GM12864 (cell line): ENCODE results near the gene SUV39H1.
"Not testable (repeated sequence)": the region's sequence is repeated elsewhere in the genome, so short reads cannot be mapped to it uniquely, and the experiment has no call there.

ENCODE experiments used
- DNase-seq: peaks from one replicate; pipeline ENCODE4 v3.0.0-alpha.2; 2011; ENCODE audit warnings: low read depth
- H3K4me3 ChIP-seq: 2 replicates; pipeline ENCODE4 v1.5.1; 2011; ENCODE audit warnings: mild to moderate bottlenecking, low read depth, low read length, control low read depth
- TF ChIP-seq, protein P1 (sequence below): IDR thresholded peaks from 2 replicates; pipeline ENCODE4 v1.5.1; 2011; ENCODE audit warnings: low read depth, mild to moderate bottlenecking, moderate library complexity, low read length, control low read depth, inconsistent platforms; ENCODE audit errors: missing control alignments

Gene SUV39H1, protein sequence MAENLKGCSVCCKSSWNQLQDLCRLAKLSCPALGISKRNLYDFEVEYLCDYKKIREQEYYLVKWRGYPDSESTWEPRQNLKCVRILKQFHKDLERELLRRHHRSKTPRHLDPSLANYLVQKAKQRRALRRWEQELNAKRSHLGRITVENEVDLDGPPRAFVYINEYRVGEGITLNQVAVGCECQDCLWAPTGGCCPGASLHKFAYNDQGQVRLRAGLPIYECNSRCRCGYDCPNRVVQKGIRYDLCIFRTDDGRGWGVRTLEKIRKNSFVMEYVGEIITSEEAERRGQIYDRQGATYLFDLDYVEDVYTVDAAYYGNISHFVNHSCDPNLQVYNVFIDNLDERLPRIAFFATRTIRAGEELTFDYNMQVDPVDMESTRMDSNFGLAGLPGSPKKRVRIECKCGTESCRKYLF

DNA sequence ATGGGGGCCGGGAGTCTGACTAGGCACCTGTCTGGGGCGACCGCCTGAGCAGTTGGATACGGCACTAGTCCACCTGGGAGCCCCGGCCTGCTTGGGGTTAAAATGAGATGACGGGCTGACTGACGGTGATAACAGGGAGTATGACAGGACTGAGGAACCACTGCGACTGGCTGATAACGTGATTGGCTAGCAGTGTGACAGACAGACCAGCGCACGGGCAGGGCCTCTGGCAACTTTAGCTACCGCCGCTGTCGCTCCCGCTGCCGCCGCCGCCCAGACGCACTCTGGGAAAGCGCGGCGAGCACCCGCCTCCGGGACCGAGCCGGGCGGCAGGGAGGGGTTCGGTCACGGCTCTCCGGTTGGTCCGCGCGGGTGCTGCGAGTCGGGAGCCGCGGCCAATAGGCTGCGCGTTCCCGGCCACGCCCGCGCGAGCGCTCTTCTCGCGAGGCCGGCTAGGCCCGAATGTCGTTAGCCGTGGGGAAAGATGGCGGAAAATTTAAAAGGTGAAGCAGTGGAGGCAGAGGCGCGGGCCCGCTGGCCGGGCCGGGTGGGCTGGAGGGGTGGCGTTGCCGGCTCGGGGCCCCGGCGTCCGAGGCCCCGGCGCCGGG is at the start of gene SUV39H1:
Gene SUV39H1, plus strand, starts transcription at position 434 of the 608 bp plus-strand sequence. Its CDS starts 51 bp downstream, at position 485.
- H3K4me3 ChIP-seq: peak within 1 kb of the TSS; percentile 76
- peak; percentile 43 for DNase-seq
- TF ChIP-seq, protein P1, sequence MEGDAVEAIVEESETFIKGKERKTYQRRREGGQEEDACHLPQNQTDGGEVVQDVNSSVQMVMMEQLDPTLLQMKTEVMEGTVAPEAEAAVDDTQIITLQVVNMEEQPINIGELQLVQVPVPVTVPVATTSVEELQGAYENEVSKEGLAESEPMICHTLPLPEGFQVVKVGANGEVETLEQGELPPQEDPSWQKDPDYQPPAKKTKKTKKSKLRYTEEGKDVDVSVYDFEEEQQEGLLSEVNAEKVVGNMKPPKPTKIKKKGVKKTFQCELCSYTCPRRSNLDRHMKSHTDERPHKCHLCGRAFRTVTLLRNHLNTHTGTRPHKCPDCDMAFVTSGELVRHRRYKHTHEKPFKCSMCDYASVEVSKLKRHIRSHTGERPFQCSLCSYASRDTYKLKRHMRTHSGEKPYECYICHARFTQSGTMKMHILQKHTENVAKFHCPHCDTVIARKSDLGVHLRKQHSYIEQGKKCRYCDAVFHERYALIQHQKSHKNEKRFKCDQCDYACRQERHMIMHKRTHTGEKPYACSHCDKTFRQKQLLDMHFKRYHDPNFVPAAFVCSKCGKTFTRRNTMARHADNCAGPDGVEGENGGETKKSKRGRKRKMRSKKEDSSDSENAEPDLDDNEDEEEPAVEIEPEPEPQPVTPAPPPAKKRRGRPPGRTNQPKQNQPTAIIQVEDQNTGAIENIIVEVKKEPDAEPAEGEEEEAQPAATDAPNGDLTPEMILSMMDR: no peak

DNA sequence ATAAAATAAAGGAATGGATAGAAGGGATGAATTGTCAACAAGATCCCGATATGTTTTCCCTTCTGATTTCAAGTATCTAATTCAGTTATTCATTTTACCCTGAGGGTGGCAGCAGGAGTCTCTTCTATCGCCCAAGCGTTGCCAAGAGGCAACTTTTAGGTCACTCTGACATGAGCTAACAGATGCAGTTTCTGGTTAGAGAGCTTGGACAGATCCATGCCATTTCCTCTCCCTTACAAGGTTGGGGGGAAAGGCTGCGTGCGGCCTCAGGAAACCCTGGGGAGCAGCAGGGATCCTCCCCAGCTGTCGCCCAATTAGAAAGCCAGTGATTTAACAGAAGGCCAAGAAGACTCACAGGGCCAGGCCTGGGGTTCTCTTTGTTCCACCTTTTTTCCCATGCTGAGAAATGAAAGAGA is 48.2 kb upstream of the SUV39H1 start:
- peak; percentile 3 for DNase-seq
- no peak overlapping the region for H3K4me3 ChIP-seq
- TF ChIP-seq, protein P1: peak; percentile 27

DNA sequence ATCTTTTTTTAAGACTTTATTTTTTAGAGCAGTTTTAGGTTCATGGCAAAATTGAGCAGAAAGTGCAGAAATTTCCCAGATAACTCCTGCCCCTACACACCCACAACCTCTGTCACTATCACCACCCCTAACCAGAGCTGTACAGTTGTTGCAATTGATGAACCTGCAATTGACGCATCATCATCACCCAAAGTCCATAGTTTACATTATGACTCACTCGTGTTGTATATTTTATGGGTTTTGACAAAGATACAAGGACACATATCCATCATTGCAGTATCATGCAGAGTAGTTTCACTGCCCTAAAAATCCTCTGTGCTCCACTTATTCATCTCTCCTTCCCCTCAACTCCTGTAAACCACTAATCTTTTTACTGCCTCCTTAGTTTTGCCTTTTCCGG is 47.4 kb upstream of the SUV39H1 start:
- DNase-seq: no peak
- TF ChIP-seq, protein P1: no peak
- H3K4me3 ChIP-seq: no peak overlapping the region

DNA sequence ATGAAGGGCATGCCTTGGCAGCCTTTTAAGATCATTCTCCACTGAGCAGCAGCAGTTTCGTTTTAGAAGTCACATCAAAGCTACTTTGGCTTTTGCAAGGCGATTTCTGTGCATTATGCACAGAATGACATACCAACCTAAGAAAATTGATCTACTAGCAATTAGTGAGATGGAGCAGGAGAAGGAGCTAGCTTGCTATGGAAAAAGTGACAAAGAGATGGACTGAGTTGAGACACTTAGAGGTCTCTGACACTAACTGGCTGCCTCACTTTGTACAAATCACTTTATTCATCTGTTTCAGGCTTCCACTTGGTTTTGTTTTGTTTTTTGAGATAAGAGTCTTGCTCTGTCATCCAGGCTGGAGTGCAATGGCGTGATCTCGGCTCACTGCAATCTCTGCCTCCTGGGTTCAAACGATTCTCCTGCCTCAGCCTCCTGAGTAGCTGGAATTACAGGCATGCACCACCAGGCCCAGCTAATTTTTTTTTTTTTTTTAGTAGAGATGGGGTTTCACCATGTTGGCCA is 44.4 kb upstream of the SUV39H1 start:
- H3K4me3 ChIP-seq, DNase-seq: not testable (repeated sequence)

DNA sequence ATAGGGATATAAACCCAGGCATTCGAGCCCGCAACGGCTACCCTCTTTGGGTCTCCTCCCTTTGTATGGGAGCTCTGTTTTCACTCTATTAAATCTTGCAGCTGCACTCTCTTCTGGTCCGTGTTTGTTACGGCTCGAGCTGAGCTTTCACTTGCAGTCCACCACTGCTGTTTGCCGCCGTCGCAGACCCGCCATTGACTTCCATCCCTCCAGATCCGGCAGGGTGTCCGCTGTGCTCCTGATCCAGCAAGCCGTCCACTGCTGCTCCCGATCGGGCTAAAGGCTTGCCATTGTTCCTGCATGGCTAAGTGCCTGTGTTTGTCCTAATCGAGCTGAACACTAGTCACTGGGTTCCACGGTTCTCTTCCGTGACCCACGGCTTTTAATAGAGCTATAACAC is 41.8 kb upstream of the SUV39H1 start:
- DNase-seq, H3K4me3 ChIP-seq: not testable (repeated sequence)

DNA sequence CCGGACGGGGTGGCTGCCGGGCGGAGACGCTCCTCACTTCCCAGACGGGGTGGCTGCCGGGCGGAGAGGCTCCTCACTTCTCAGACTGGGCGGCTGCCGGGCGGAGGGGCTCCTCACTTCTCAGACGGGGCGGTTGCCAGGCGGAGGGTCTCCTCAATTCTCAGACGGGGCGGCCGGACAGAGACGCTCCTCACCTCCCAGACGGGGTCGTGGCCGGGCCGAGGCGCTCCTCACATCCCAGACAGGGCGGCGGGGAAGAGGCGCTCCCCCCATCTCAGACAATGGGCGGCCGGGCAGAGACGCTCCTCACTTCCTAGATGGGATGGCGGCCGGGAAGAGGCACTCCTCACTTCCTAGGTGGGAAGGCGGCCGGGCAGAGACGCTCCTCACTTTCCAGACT is 36.8 kb upstream of the SUV39H1 start:
- DNase-seq, H3K4me3 ChIP-seq: not testable (repeated sequence)

DNA sequence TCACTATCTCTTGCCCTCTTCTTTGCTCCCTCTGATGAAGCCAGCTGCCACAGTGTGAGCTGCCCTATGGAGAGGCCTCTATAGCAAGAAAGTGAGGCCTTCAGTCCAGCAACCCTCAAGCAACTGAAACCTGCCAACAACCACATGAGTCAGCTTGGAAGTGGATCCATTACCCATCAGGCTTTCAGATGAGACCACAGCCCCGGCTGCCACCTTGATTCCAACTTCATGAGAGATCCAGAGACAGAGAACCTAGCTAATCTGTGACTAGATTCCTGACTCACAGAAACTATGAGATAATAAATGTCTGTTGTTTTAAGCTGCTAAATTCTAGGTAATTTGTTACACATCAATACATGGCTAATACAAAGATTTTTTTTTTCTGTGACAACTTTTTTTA is 33.3 kb upstream of the SUV39H1 start:
- TF ChIP-seq, protein P1: no peak
- no peak overlapping the region for H3K4me3 ChIP-seq
- no peak for DNase-seq

DNA sequence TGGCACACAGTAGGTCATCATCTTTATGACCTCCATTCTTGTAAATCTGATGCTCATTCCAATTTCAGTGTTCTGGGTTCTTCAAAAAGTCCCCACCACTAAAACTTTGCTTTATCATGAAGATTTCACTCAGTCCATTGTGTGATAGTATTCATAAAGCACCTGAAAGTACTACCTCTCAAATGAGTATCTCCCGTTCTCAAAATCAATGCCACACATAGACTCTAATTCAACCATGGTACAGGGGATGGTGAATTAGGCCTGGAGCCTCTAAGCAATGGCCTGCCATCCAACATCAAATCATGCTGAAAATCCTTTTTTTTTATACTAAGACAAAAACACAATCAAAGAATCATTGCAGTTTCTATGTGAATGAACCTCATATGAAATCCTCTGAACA is 32.4 kb upstream of the SUV39H1 start:
- no peak overlapping the region for H3K4me3 ChIP-seq
- DNase-seq: no peak
- TF ChIP-seq, protein P1: no peak
